Glutamatergic neuron (in vitro differentiated cells): Measurements from ENCODE around the gene TESPA1. TPM values are rescaled to one million over a fixed set of nuclear protein-coding genes. Genes with fewer than 3 reads are reported as not detected.

Experiments
- DNase-seq: peaks from one replicate; pipeline ENCODE4 v3.0.0; 2022
- H3K27ac Mint-ChIP-seq: one replicate; pipeline ENCODE4 v1.8.0; 2020; ENCODE audit warnings: mild to moderate bottlenecking, mixed read lengths, inconsistent platforms; ENCODE audit not compliant: unreplicated experiment
- H3K27me3 Mint-ChIP-seq: one replicate; pipeline ENCODE4 v1.8.0; 2020; ENCODE audit warnings: mild to moderate bottlenecking, moderate library complexity, mixed read lengths, inconsistent platforms; ENCODE audit not compliant: unreplicated experiment
- H3K36me3 Mint-ChIP-seq: one replicate; pipeline ENCODE4 v1.8.0; 2020; ENCODE audit warnings: mild to moderate bottlenecking, mixed read lengths, inconsistent platforms; ENCODE audit not compliant: unreplicated experiment
- H3K4me1 Mint-ChIP-seq: one replicate; pipeline ENCODE4 v1.8.0; 2020; ENCODE audit warnings: mild to moderate bottlenecking, low read depth, mixed read lengths, inconsistent platforms; ENCODE audit not compliant: unreplicated experiment
- H3K4me3 Mint-ChIP-seq: one replicate; pipeline ENCODE4 v1.8.0; 2020; ENCODE audit warnings: mild to moderate bottlenecking, mixed read lengths, inconsistent platforms; ENCODE audit not compliant: unreplicated experiment
- H3K9me3 Mint-ChIP-seq: one replicate; pipeline ENCODE4 v1.8.0; 2020; ENCODE audit warnings: mild to moderate bottlenecking, moderate library complexity, mixed read lengths, inconsistent platforms; ENCODE audit not compliant: unreplicated experiment
- CTCF ChIP-seq: fragments of 200-600 bp; sonication (generic); IDR thresholded peaks from one replicate; pipeline ENCODE4 v1.5.0; 2021; ENCODE audit not compliant: partially characterized antibody, unreplicated experiment
- total RNA-seq: library from RNA; stranded (reverse); fragmentation: NEBNext Ultra II Directional; extraction: Animal tissue kit (Norgen Biotek cat#: 25700); gene quantifications from one replicate; pipeline ENCODE4 v1.2.1, GENCODE V29; 2021; ENCODE audit not compliant: unreplicated experiment

The TESPA1 gene
- total RNA-seq, 1 donor from 2014 or later: not detected

GRCh38 chr12:54956818-54957641 lies 27.5 kb downstream of the TESPA1 start:
- TF ChIP-seq CTCF: no peak
- Mint-ChIP-seq H3K9me3 (peaks cover 2% of the 10 kb centered on the region), H3K27me3 (no peaks in the 10 kb centered on the region), H3K27ac (no peak overlapping the region), H3K4me1 (peaks cover 8% of the 10 kb centered on the region), H3K4me3 (no peak overlapping the region), H3K36me3 (no peaks in the 10 kb centered on the region)
- no peak for DNase-seq

GRCh38 chr12:54956322-54956721 lies 28.2 kb downstream of the TESPA1 start:
- H3K27ac Mint-ChIP-seq: no peak overlapping the region
- peaks cover 8% of the 10 kb centered on the region for H3K4me1 Mint-ChIP-seq
- TF ChIP-seq CTCF: no peak
- no peaks in the 10 kb centered on the region for H3K36me3 Mint-ChIP-seq
- H3K4me3 Mint-ChIP-seq: no peak overlapping the region
- no peak for DNase-seq
- no peaks in the 10 kb centered on the region for H3K27me3 Mint-ChIP-seq
- peaks cover 2% of the 10 kb centered on the region for H3K9me3 Mint-ChIP-seq

GRCh38 chr12:54954801-54955200 lies 29.8 kb downstream of the TESPA1 start:
- DNase-seq: no peak
- Mint-ChIP-seq H3K4me3 (no peak overlapping the region), H3K4me1 (peaks cover 8% of the 10 kb centered on the region), H3K9me3 (peaks cover 2% of the 10 kb centered on the region), H3K27ac (no peak overlapping the region), H3K36me3 (no peaks in the 10 kb centered on the region), H3K27me3 (no peaks in the 10 kb centered on the region)
- TF ChIP-seq CTCF: no peak

DNA sequence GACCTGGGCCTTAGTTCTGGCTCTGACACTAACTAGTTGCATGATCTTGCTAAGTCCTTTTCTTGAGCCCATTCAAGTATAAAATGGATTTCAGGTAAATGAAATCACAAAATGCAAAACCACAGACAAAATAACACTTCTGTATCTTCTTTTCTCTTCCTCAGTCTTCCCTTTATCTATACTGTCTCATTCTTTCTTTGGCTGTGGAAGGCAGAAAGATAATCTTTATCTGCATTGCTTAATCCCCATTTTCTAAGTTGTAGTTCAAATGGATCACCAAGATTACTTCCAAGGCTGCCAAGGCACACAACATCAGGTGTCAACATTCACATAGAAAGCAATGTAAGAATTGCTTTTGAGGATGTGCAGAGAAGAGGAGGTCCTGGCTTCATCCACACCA lies 30.3 kb downstream of the TESPA1 start:
- Mint-ChIP-seq H3K4me3 (no peak overlapping the region), H3K27me3 (no peaks in the 10 kb centered on the region), H3K9me3 (peaks cover 2% of the 10 kb centered on the region), H3K27ac (no peak overlapping the region), H3K4me1 (peaks cover 2% of the 10 kb centered on the region), H3K36me3 (no peaks in the 10 kb centered on the region)
- no peak for TF ChIP-seq CTCF
- no peak for DNase-seq

- Mint-ChIP-seq H3K36me3 (no peaks in the 10 kb centered on the region), H3K4me1 (peaks cover 6% of the 10 kb centered on the region), H3K4me3 (no peak overlapping the region), H3K27ac (no peak overlapping the region), H3K27me3 (no peaks in the 10 kb centered on the region), H3K9me3 (peaks cover 2% of the 10 kb centered on the region)
- DNase-seq: no peak
- TF ChIP-seq CTCF: no peak
Measured at GRCh38 chr12:54950071-54950727, 34.4 kb downstream of the TESPA1 start.
